GM12878 (cell line): ENCODE results near the gene VAV2. TPM values are rescaled to one million over a fixed set of nuclear protein-coding genes. Genes with fewer than 3 reads are reported as not detected.

Experiments used
- ATAC-seq: fragments of 200-7000 bp; cut with Tn5 transposase; 3 replicates; pipeline ENCODE4 v1.9.1; 2020; ENCODE audit warnings: mild to moderate bottlenecking, moderate library complexity
- BruUV-seq: library from RNA; stranded (reverse); fragments of 400-500 nt; replicated peaks from 2 replicates; lab custom pipeline; 2021; lab: Mats Ljungman, UMichigan
- CTCF ChIA-PET: fragments of 300-600 bp; sonication (Branson Sonifier 250); formaldehyde crosslinking; extraction: SDS; loops from one replicate; lab custom pipeline; 2021; ENCODE audit warnings: inconsistent platforms; lab: Yijun Ruan, JAX
- POLR2A ChIA-PET: fragments of 350-600 bp; formaldehyde crosslinking; extraction: SDS; loops from one replicate; lab custom pipeline; 2021; ENCODE audit warnings: inconsistent platforms; lab: Charles Lee
- RAD21 ChIA-PET: fragments of 300-600 bp; sonication (Branson Sonifier 250); formaldehyde crosslinking; loops from one replicate; lab custom pipeline; 2023; ENCODE audit warnings: antibody characterized with exemption; ENCODE audit not compliant: unreplicated experiment; lab: Charles Lee
- SMC1A ChIA-PET: fragments of 300-600 bp; sonication (Branson Sonifier 250); formaldehyde crosslinking; loops from one replicate; lab custom pipeline; 2023; ENCODE audit not compliant: unreplicated experiment, uncharacterized antibody; lab: Charles Lee
- DNase-seq: peaks from one replicate; pipeline ENCODE4 v3.0.0-alpha.2; 2011; ENCODE audit warnings: low read depth, low spot score
- FAIRE-seq: peaks from 3 replicates; lab custom pipeline; 2011; peaks lifted over from hg19 to GRCh38; lab: Jason Lieb, UNC
- H2AFZ ChIP-seq: 2 replicates; pipeline ENCODE4 v1.6.0; 2011; ENCODE audit warnings: low read depth, low read length, control low read depth; ENCODE audit not compliant: control insufficient read depth
- H3K27ac ChIP-seq: 2 replicates; pipeline ENCODE4 v1.5.1; 2011; ENCODE audit warnings: control low read depth; ENCODE audit not compliant: control insufficient read depth, insufficient read depth
- H3K27me3 ChIP-seq, 2 experiments: replicated peaks in 1 of 2; 2 replicates each; pipeline versions ENCODE4 v1.6.0 to v1.6.1; 2011; ENCODE audit warnings: low read length in 1 of 2; ENCODE audit not compliant: control insufficient read depth in 2 of 2, insufficient read depth in 2 of 2
- H3K36me3 ChIP-seq, 2 experiments: 2 replicates each; pipeline ENCODE4 v1.5.1; 2011; ENCODE audit warnings: low read length in 1 of 2; ENCODE audit not compliant: control insufficient read depth in 2 of 2, insufficient read depth in 2 of 2
- H3K4me1 ChIP-seq: 2 replicates; pipeline ENCODE4 v1.6.1; 2011; ENCODE audit warnings: mild to moderate bottlenecking, low read length, moderate library complexity, mixed read lengths; ENCODE audit not compliant: control insufficient read depth, insufficient read depth
- H3K4me2 ChIP-seq: 2 replicates; pipeline ENCODE4 v1.6.0; 2011; ENCODE audit warnings: control low read depth; ENCODE audit not compliant: control insufficient read depth, insufficient read depth
- H3K4me3 ChIP-seq: fragments of 200-600 bp; sonication (generic); 2 replicates; pipeline ENCODE4 v1.5.1; 2016
- H3K79me2 ChIP-seq: 2 replicates; pipeline ENCODE4 v1.6.0; 2011; ENCODE audit warnings: low read length; ENCODE audit not compliant: control insufficient read depth, insufficient read depth
- H3K9ac ChIP-seq: 2 replicates; pipeline ENCODE4 v1.8.0; 2011; ENCODE audit warnings: low read length, control low read depth, mixed read lengths; ENCODE audit not compliant: control insufficient read depth, insufficient read depth
- H3K9me3 ChIP-seq: replicated peaks from 3 replicates; pipeline ENCODE4 v1.5.1; 2011; ENCODE audit warnings: mild to moderate bottlenecking, low read length; ENCODE audit not compliant: control insufficient read depth, insufficient read depth
- H4K20me1 ChIP-seq: 2 replicates; pipeline ENCODE4 v1.6.0; 2011; ENCODE audit not compliant: control insufficient read depth, insufficient read depth
- BCL11A ChIP-seq: IDR thresholded peaks from 2 replicates; pipeline ENCODE4 v1.6.1; 2011; ENCODE audit warnings: low read depth, low read length
- BMI1 ChIP-seq: fragments of 450-650 bp; IDR thresholded peaks from 2 replicates; pipeline ENCODE4 v1.6.1; 2016; ENCODE audit warnings: mild to moderate bottlenecking, moderate library complexity, borderline replicate concordance
- CBFB ChIP-seq: IDR thresholded peaks from 2 replicates; pipeline ENCODE4 v1.6.1; 2016; ENCODE audit warnings: antibody characterized with exemption, low read depth
- ETV6 ChIP-seq, 2 experiments: fragments of 450-650 bp in 1 of 2; IDR thresholded peaks in 1 of 2; conservative IDR thresholded peaks in 1 of 2; 2 replicates each; pipeline ENCODE4 v1.6.1; 2014; ENCODE audit warnings: antibody characterized with exemption in 1 of 2, borderline replicate concordance in 1 of 2, low read depth in 1 of 2, mild to moderate bottlenecking in 1 of 2, moderate library complexity in 1 of 2
- MYB ChIP-seq: fragments of 150-350 bp; IDR thresholded peaks from 2 replicates; pipeline ENCODE4 v1.6.1; 2014; ENCODE audit warnings: mild to moderate bottlenecking, low read depth, low read length, borderline replicate concordance
- RAD21 ChIP-seq: IDR thresholded peaks from 2 replicates; pipeline ENCODE4 v1.6.1; 2011; ENCODE audit warnings: mild to moderate bottlenecking, low read depth, low read length, moderate library complexity; ENCODE audit not compliant: insufficient read depth
- SPI1 ChIP-seq: IDR thresholded peaks from 2 replicates; pipeline ENCODE4 v1.6.1; 2011; ENCODE audit warnings: low read depth, mild to moderate bottlenecking, low read length, moderate library complexity, borderline replicate concordance; ENCODE audit not compliant: insufficient read depth
- YY1 ChIP-seq: IDR thresholded peaks from 2 replicates; pipeline ENCODE4 v1.6.1; 2011; ENCODE audit warnings: low read depth, mild to moderate bottlenecking, low read length
- WGBS: methylation state at CpG from one replicate; pipeline ENCODE4 v1.1.6; 2016; ENCODE audit warnings: low lambda C conversion rate; ENCODE audit not compliant: insufficient replicate concordance, insufficient coverage; ENCODE audit errors: missing lambda C conversion rate; 5-methylcytosine and 5-hydroxymethylcytosine counted together
- in situ Hi-C: fragments of 300-500 bp; cut with MboI; formaldehyde crosslinking; loops from 9 replicates; pipeline ENCODE4 v1.14.3; 2018; ENCODE audit warnings: mixed read lengths
- intact Hi-C: fragments of 100-400 bp; cut with micrococcal nuclease; formaldehyde crosslinking; loops from one replicate; pipeline ENCODE4 v1.14.2; 2022; ENCODE audit not compliant: unreplicated experiment
- polyA plus RNA-seq, 11 experiments: library from polyadenylated mRNA; depleted of rRNA in 4 of 11; unstranded in 6 of 11; stranded (reverse) in 5 of 11; fragments of >200 nt; fragmentation: Nextera tagmentation in 4 of 11; fragmentation: Illumina TruSeq in 1 of 11; extraction: Ambion mirVana in 4 of 11; extraction: Trizol in 1 of 11; gene quantifications; 1 replicate in 1 of 11; 2 replicates in 10 of 11; pipeline versions ENCODE4 v1.2.1 to v1.2.3, GENCODE V29; 2011 to 2016; ENCODE audit warnings: inconsistent platforms in 2 of 11, missing spikeins in 2 of 11, low read depth in 1 of 11
- total RNA-seq, 4 experiments: library from RNA; depleted of rRNA in 3 of 4; stranded (reverse); fragments of >200 nt in 3 of 4; fragmentation: Illumina TruSeq in 1 of 4; extraction: Trizol in 1 of 4; gene quantifications; 2 replicates each; pipeline versions ENCODE4 v1.2.1 to v1.2.3, GENCODE V29; 2013 to 2021
- TF ChIP-seq, protein P1 (sequence below): fragments of 450-650 bp; formaldehyde crosslinking; IDR thresholded peaks from 2 replicates; pipeline ENCODE4 v1.5.0; 2022; ENCODE audit warnings: mild to moderate bottlenecking, missing genetic modification characterization
- TF ChIP-seq, protein P2 (sequence below): fragments of 450-650 bp; formaldehyde crosslinking; IDR thresholded peaks from 2 replicates; pipeline ENCODE4 v1.4.0; 2022; ENCODE audit warnings: mild to moderate bottlenecking, moderate library complexity
- TF ChIP-seq, protein P3 (sequence below): fragments of 150-350 bp; IDR thresholded peaks from 2 replicates; pipeline ENCODE4 v1.6.1; 2014; ENCODE audit warnings: mild to moderate bottlenecking, low read depth, low read length

VAV2 gene
- total and polyA plus RNA-seq, 10 of the 15 experiments (the other 5 are each of a cell fraction or from before 2014, with no cell fraction given), result 0.13 to 43.9 (median 16.9) TPM

DNA sequence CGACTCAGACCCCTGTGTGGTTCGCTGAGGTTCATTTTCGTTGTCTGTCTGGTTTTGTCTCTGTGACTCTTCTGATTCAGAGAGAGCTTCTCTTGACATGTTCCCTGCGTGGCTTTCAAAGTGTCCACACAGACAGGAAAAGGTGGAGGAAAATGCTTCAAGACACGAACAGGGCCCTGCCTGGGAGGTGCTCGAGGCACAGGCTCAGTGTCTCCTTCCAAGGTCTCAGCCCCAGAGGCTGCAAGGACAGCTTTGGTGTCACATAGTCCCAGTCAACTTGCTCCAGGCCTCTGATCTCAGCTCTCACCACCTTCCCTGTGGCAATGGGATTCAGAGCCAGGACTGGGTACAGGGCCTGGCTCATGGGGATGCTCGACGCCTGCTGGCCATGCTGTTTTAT lies 202.3 kb downstream of the VAV2 start:
- no peak for ATAC-seq
- intact Hi-C loops, result loop anchor here (10.0 kb wide), 1 partner anchor 305 kb away; no protein-coding TSS in a partner anchor
- Histone ChIP-seq H3K4me3 (no peak overlapping the region), H3K4me1 (peaks cover 47% of the 10 kb centered on the region), H3K27ac (no peak overlapping the region), H2AFZ (no peak overlapping the region), H3K27me3 (no peaks in the 10 kb centered on the region)
- no TSS peak for BruUV-seq
- SMC1A ChIA-PET, result no interaction called here
- CTCF ChIA-PET, result interaction anchor here (1.7 to 2.8 kb wide), 2 partner anchors 14 to 204 kb away, joined by 3 to 19 read pairs; no protein-coding TSS in a partner anchor
- no peak for TF ChIP-seq CBFB
- TF ChIP-seq ETV6 (conservative IDR thresholded peaks at IDR 0.05 in 1 of 2, IDR thresholded peaks at IDR 0.05 in 1 of 2; ENCODE audit: borderline replicate concordance in 1 of 2, low read depth in 1 of 2), result no peak
- TF ChIP-seq MYB, result no peak
- TF ChIP-seq, protein P1, sequence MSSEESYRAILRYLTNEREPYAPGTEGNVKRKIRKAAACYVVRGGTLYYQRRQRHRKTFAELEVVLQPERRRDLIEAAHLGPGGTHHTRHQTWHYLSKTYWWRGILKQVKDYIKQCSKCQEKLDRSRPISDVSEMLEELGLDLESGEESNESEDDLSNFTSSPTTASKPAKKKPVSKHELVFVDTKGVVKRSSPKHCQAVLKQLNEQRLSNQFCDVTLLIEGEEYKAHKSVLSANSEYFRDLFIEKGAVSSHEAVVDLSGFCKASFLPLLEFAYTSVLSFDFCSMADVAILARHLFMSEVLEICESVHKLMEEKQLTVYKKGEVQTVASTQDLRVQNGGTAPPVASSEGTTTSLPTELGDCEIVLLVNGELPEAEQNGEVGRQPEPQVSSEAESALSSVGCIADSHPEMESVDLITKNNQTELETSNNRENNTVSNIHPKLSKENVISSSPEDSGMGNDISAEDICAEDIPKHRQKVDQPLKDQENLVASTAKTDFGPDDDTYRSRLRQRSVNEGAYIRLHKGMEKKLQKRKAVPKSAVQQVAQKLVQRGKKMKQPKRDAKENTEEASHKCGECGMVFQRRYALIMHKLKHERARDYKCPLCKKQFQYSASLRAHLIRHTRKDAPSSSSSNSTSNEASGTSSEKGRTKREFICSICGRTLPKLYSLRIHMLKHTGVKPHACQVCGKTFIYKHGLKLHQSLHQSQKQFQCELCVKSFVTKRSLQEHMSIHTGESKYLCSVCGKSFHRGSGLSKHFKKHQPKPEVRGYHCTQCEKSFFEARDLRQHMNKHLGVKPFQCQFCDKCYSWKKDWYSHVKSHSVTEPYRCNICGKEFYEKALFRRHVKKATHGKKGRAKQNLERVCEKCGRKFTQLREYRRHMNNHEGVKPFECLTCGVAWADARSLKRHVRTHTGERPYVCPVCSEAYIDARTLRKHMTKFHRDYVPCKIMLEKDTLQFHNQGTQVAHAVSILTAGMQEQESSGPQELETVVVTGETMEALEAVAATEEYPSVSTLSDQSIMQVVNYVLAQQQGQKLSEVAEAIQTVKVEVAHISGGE (CRISPR knock-in tag), result no peak
- no peak for TF ChIP-seq RAD21
- TF ChIP-seq SPI1, result no peak
- TF ChIP-seq BCL11A, result no peak
- no peak for TF ChIP-seq BMI1
- no peak for TF ChIP-seq YY1
- TF ChIP-seq, protein P2, sequence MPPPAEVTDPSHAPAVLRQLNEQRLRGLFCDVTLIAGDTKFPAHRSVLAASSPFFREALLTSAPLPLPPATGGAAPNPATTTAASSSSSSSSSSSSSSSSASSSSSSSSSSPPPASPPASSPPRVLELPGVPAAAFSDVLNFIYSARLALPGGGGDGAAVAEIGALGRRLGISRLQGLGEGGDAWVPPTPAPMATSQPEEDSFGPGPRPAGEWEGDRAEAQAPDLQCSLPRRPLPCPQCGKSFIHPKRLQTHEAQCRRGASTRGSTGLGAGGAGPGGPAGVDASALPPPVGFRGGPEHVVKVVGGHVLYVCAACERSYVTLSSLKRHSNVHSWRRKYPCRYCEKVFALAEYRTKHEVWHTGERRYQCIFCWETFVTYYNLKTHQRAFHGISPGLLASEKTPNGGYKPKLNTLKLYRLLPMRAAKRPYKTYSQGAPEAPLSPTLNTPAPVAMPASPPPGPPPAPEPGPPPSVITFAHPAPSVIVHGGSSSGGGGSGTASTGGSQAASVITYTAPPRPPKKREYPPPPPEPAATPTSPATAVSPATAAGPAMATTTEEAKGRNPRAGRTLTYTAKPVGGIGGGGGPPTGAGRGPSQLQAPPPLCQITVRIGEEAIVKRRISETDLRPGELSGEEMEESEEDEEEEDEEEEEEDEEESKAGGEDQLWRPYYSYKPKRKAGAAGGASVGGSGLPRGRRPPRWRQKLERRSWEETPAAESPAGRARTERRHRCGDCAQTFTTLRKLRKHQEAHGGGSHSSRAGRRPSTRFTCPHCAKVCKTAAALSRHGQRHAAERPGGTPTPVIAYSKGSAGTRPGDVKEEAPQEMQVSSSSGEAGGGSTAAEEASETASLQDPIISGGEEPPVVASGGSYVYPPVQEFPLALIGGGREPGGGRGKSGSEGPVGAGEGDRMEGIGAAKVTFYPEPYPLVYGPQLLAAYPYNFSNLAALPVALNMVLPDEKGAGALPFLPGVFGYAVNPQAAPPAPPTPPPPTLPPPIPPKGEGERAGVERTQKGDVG (CRISPR knock-in tag), result no peak
- TF ChIP-seq, protein P3, sequence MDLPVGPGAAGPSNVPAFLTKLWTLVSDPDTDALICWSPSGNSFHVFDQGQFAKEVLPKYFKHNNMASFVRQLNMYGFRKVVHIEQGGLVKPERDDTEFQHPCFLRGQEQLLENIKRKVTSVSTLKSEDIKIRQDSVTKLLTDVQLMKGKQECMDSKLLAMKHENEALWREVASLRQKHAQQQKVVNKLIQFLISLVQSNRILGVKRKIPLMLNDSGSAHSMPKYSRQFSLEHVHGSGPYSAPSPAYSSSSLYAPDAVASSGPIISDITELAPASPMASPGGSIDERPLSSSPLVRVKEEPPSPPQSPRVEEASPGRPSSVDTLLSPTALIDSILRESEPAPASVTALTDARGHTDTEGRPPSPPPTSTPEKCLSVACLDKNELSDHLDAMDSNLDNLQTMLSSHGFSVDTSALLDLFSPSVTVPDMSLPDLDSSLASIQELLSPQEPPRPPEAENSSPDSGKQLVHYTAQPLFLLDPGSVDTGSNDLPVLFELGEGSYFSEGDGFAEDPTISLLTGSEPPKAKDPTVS, result no peak
- TF ChIP-seq, all 136 proteins: peak for 0
- no peak for DNase-seq
- Histone ChIP-seq H3K79me2 (no peaks in the 10 kb centered on the region; the same call in 1 of the 2 replicates), H3K9me3 (no peaks in the 10 kb centered on the region), H4K20me1 (no peaks in the 10 kb centered on the region), H3K36me3 (peaks cover 10 to 20% of the 10 kb centered on the region in 2 experiments; a peak in 3 of 4 replicates), H3K4me2 (no peak overlapping the region), H3K9ac (no peak overlapping the region)
- no peak for FAIRE-seq
- ChIA-PET POLR2A (no interaction called here), RAD21 (interaction anchor here (0.6 to 0.8 kb wide), 2 partner anchors 48 to 204 kb away, joined by 3 read pairs; no protein-coding TSS in a partner anchor)
- in situ Hi-C loops, result loop anchor here (5.0 kb wide), 1 partner anchor 203 kb away; the partner anchor contains the start of gene VAV2
- WGBS, result 76% methylated on average over 8 of the region's 8 CpGs
